Colonic mucosa (tissue), 4 donors: ENCODE measurements around the gene POU4F3. TPM values are rescaled to one million over a fixed set of nuclear protein-coding genes. Genes with fewer than 3 reads are reported as not detected.

Source experiments
- DNase-seq: peaks from one replicate; pipeline ENCODE4 v3.0.0-alpha.2; 2020
- H3K27ac ChIP-seq: fragments of 200-600 bp; one replicate; pipeline ENCODE4 v1.8.0; 2021
- H3K27me3 ChIP-seq: fragments of 200-600 bp; one replicate; pipeline ENCODE4 v1.8.0; 2021
- H3K36me3 ChIP-seq: fragments of 200-600 bp; one replicate; pipeline ENCODE4 v1.8.0; 2021
- H3K4me1 ChIP-seq: fragments of 200-600 bp; one replicate; pipeline ENCODE4 v1.8.0; 2021; ENCODE audit warnings: mild to moderate bottlenecking
- H3K4me3 ChIP-seq: fragments of 200-600 bp; one replicate; pipeline ENCODE4 v1.8.0; 2021
- H3K9ac ChIP-seq, 2 donors: one replicate each; pipeline ENCODE4 v1.7.0; 2013; ENCODE audit warnings: control low read depth in 2 of 2, low read depth in 2 of 2, low read length in 2 of 2
- H3K9me3 ChIP-seq: fragments of 200-600 bp; one replicate; pipeline ENCODE4 v1.8.0; 2021
- CTCF ChIP-seq: fragments of 200-600 bp; IDR thresholded peaks from one replicate; pipeline ENCODE4 v1.8.0; 2022; ENCODE audit warnings: antibody characterized with exemption, mild to moderate bottlenecking
- intact Hi-C: fragments of 100-400 bp; cut with DNase I; formaldehyde crosslinking; loops from one replicate; pipeline ENCODE4 v1.14.1; 2022
- total RNA-seq, 2 donors: library from RNA; stranded (reverse); fragmentation: NEBNext Ultra II Directional in 1 of 2; extraction: Animal tissue kit (Norgen Biotek cat#: 25700) in 1 of 2; gene quantifications; one replicate each; pipeline ENCODE4 v1.2.1, GENCODE V29; 2021
- donor health status: healthy.
- donor health status: DM: no; HTN: no; CAD: no.
- donor health status: DM: no; HTN: no; CAD: no.

The POU4F3 gene
- total RNA-seq, 2 donors from 2014 or later = not detected

- no peak overlapping the region for H3K9ac ChIP-seq
- H3K4me3 ChIP-seq = no peak overlapping the region
- intact Hi-C loops = no loop called here
- H3K27ac ChIP-seq = no peak overlapping the region
- DNase-seq = no peak
- no peaks in the 10 kb centered on the region for H3K27me3 ChIP-seq
- H3K4me1 ChIP-seq = no peaks in the 10 kb centered on the region
- no peaks in the 10 kb centered on the region for H3K36me3 ChIP-seq
- H3K9me3 ChIP-seq = no peaks in the 10 kb centered on the region
- no peak for TF ChIP-seq CTCF
Observed at GRCh38 chr5:146363161-146363874, 24.7 kb downstream of the POU4F3 start.

- Histone ChIP-seq H3K27me3 (no peaks in the 10 kb centered on the region), H3K4me3 (no peak overlapping the region), H3K9me3 (no peaks in the 10 kb centered on the region), H3K4me1 (no peaks in the 10 kb centered on the region), H3K36me3 (no peaks in the 10 kb centered on the region), H3K9ac (no peak overlapping the region), H3K27ac (no peak overlapping the region)
- no peak for DNase-seq
- no peak for TF ChIP-seq CTCF
- intact Hi-C loops = no loop called here
Observed at GRCh38 chr5:146365618-146366017, 27.0 kb downstream of the POU4F3 start.

GRCh38 chr5:146366904-146367303, 28.3 kb downstream of the POU4F3 start:
- H3K36me3 ChIP-seq = no peaks in the 10 kb centered on the region
- no peaks in the 10 kb centered on the region for H3K9me3 ChIP-seq
- no peaks in the 10 kb centered on the region for H3K4me1 ChIP-seq
- H3K27me3 ChIP-seq = no peaks in the 10 kb centered on the region
- no peak overlapping the region for H3K4me3 ChIP-seq
- no peak overlapping the region for H3K9ac ChIP-seq
- TF ChIP-seq CTCF = no peak
- intact Hi-C loops = no loop called here
- DNase-seq = no peak
- no peak overlapping the region for H3K27ac ChIP-seq

GRCh38 chr5:146368137-146368536, 29.5 kb downstream of the POU4F3 start:
- H3K27me3 ChIP-seq = no peaks in the 10 kb centered on the region
- intact Hi-C loops = no loop called here
- no peak overlapping the region for H3K4me3 ChIP-seq
- H3K27ac ChIP-seq = no peak overlapping the region
- no peaks in the 10 kb centered on the region for H3K9me3 ChIP-seq
- H3K36me3 ChIP-seq = no peaks in the 10 kb centered on the region
- no peaks in the 10 kb centered on the region for H3K4me1 ChIP-seq
- no peak for TF ChIP-seq CTCF
- H3K9ac ChIP-seq = no peak overlapping the region
- no peak for DNase-seq

GRCh38 chr5:146369691-146370090, 31.1 kb downstream of the POU4F3 start:
- intact Hi-C loops = no loop called here
- no peak overlapping the region for H3K4me3 ChIP-seq

More at GRCh38 chr5:146369691-146370090, 31.1 kb downstream of the POU4F3 start:
- no peak for TF ChIP-seq CTCF
- no peaks in the 10 kb centered on the region for H3K36me3 ChIP-seq
- no peaks in the 10 kb centered on the region for H3K27me3 ChIP-seq
- no peak overlapping the region for H3K27ac ChIP-seq
- DNase-seq = no peak
- no peaks in the 10 kb centered on the region for H3K4me1 ChIP-seq
- no peaks in the 10 kb centered on the region for H3K9me3 ChIP-seq
- H3K9ac ChIP-seq = no peak overlapping the region
